PC-3 (cell line): Measurements from ENCODE around the gene TMEM132D.

Experiments
- EZH2 ChIP-seq: fragments of 300-600 bp; sonication (generic); IDR thresholded peaks from one replicate; pipeline ENCODE4 v1.6.1; 2017; ENCODE audit warnings: antibody characterized with exemption, mild to moderate bottlenecking, low read length; ENCODE audit not compliant: unreplicated experiment
- TF ChIP-seq, protein P1 (sequence below): fragments of 300-600 bp; sonication (generic); conservative IDR thresholded peaks from 2 replicates; pipeline ENCODE4 v1.5.1; 2017; ENCODE audit warnings: antibody characterized with exemption, low read depth, mild to moderate bottlenecking, low read length

DNA sequence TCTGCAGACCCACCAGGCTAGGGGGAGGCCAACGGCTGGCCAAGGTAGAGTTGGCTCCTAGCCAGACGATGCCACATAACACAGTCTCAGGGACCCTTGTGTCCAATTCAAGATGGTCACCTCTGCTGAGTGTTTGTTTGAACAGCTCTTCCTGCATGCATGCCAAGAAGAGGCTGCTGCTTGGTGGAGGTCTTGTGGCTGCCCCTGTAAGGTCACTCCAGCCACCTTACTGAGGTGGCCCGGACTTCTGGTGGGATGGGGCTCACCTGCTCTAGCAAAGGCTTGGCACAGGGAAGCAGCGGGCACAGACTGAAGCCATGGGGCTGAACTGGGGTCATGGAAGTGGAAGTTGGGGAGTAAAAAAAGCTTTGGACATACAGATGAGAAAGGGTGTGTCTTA lies 840.2 kb downstream of the TMEM132D start:
- TF ChIP-seq, protein P1, sequence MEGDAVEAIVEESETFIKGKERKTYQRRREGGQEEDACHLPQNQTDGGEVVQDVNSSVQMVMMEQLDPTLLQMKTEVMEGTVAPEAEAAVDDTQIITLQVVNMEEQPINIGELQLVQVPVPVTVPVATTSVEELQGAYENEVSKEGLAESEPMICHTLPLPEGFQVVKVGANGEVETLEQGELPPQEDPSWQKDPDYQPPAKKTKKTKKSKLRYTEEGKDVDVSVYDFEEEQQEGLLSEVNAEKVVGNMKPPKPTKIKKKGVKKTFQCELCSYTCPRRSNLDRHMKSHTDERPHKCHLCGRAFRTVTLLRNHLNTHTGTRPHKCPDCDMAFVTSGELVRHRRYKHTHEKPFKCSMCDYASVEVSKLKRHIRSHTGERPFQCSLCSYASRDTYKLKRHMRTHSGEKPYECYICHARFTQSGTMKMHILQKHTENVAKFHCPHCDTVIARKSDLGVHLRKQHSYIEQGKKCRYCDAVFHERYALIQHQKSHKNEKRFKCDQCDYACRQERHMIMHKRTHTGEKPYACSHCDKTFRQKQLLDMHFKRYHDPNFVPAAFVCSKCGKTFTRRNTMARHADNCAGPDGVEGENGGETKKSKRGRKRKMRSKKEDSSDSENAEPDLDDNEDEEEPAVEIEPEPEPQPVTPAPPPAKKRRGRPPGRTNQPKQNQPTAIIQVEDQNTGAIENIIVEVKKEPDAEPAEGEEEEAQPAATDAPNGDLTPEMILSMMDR = no peak
- no peak for TF ChIP-seq EZH2
